ENCODE measurements around the gene MAN1C1.
A peak's percentile ranks its signal among the peaks of the same experiment; 100 is the strongest.
"Not testable (repeated sequence)": the region's sequence is repeated elsewhere in the genome, so short reads cannot be mapped to it uniquely, and the experiment has no call there.

The MAN1C1 gene

GRCh38 chr1:25575191-25575590 lies 41.4 kb upstream of the MAN1C1 start:
- Mint-ChIP-seq H3K27ac (no peak overlapping the region), H3K4me3 (no peak overlapping the region), H3K9me3 (no peaks in the 10 kb centered on the region), H3K4me1 (ENCODE audit: low read depth in 2 of 2) (peaks cover 0 to 14% of the 10 kb centered on the region in 2 donors), H3K27me3 (no peaks in the 10 kb centered on the region), H3K36me3 (ENCODE audit: insufficient read depth) (no peaks in the 10 kb centered on the region)
- no peak for ATAC-seq (replicated peaks)
- DNase-seq: no peak

- H3K27me3 Mint-ChIP-seq: peaks cover 0 to 9% of the 10 kb centered on the region in 2 donors
- no peak overlapping the region for H3K27ac Mint-ChIP-seq
Observed at GRCh38 chr1:25576459-25577133, 40.0 kb upstream of the MAN1C1 start.

GRCh38 chr1:25577134-25577920 lies 39.3 kb upstream of the MAN1C1 start:
- Mint-ChIP-seq H3K9me3 (no peaks in the 10 kb centered on the region), H3K4me3 (no peak overlapping the region), H3K27ac (peak overlapping the region in 1 of 2 donors; percentile 52), H3K36me3 (ENCODE audit: insufficient read depth) (no peaks in the 10 kb centered on the region), H3K4me1 (ENCODE audit: low read depth in 2 of 2) (peaks cover 0 to 13% of the 10 kb centered on the region in 2 donors), H3K27me3 (peaks cover 0 to 9% of the 10 kb centered on the region in 2 donors)
- ATAC-seq (replicated peaks) (no peak), DNase-seq (no peak)

More at GRCh38 chr1:25576459-25577133, 40.0 kb upstream of the MAN1C1 start:
- ATAC-seq (replicated peaks) (no peak), DNase-seq (no peak)
- H3K36me3 Mint-ChIP-seq (ENCODE audit: insufficient read depth): no peaks in the 10 kb centered on the region
- no peak overlapping the region for H3K4me3 Mint-ChIP-seq
- peaks cover 0 to 17% of the 10 kb centered on the region in 2 donors for H3K4me1 Mint-ChIP-seq (ENCODE audit: low read depth in 2 of 2)
- no peaks in the 10 kb centered on the region for H3K9me3 Mint-ChIP-seq

- no peaks in the 10 kb centered on the region for H3K36me3 Mint-ChIP-seq (ENCODE audit: insufficient read depth)
- peaks cover 4 to 9% of the 10 kb centered on the region in 2 donors for H3K4me1 Mint-ChIP-seq (ENCODE audit: low read depth in 2 of 2)
- no peak overlapping the region for H3K27ac Mint-ChIP-seq
- no peaks in the 10 kb centered on the region for H3K9me3 Mint-ChIP-seq
- no peak for DNase-seq
- H3K27me3 Mint-ChIP-seq: peaks cover 9 to 21% of the 10 kb centered on the region in 2 donors
- ATAC-seq (replicated peaks): no peak
- H3K4me3 Mint-ChIP-seq: no peak overlapping the region
Observed at GRCh38 chr1:25579292-25580252, 37.0 kb upstream of the MAN1C1 start.

- H3K36me3 Mint-ChIP-seq (ENCODE audit: insufficient read depth): no peaks in the 10 kb centered on the region
Observed at GRCh38 chr1:25580927-25581326, 35.7 kb upstream of the MAN1C1 start.

GRCh38 chr1:25581764-25582163 lies 34.8 kb upstream of the MAN1C1 start:
- peaks cover 6 to 13% of the 10 kb centered on the region in 2 donors for H3K4me1 Mint-ChIP-seq (ENCODE audit: low read depth in 2 of 2)
- no peaks in the 10 kb centered on the region for H3K9me3 Mint-ChIP-seq
- ATAC-seq (replicated peaks): no peak
- no peaks in the 10 kb centered on the region for H3K36me3 Mint-ChIP-seq (ENCODE audit: insufficient read depth)
- no peak for DNase-seq
- H3K4me3 Mint-ChIP-seq: no peak overlapping the region
- peaks cover 15 to 21% of the 10 kb centered on the region in 2 donors for H3K27me3 Mint-ChIP-seq
- no peak overlapping the region for H3K27ac Mint-ChIP-seq

More at GRCh38 chr1:25580927-25581326, 35.7 kb upstream of the MAN1C1 start:
- H3K27me3 Mint-ChIP-seq: peaks cover 15 to 21% of the 10 kb centered on the region in 2 donors
- peaks cover 4 to 11% of the 10 kb centered on the region in 2 donors for H3K4me1 Mint-ChIP-seq (ENCODE audit: low read depth in 2 of 2)
- no peak overlapping the region for H3K27ac Mint-ChIP-seq
- no peaks in the 10 kb centered on the region for H3K9me3 Mint-ChIP-seq
- DNase-seq (no peak), ATAC-seq (replicated peaks) (no peak)
- no peak overlapping the region for H3K4me3 Mint-ChIP-seq

- Mint-ChIP-seq H3K4me1 (ENCODE audit: low read depth in 2 of 2) (peaks cover 14 to 20% of the 10 kb centered on the region in 2 donors), H3K36me3 (ENCODE audit: insufficient read depth) (no peaks in the 10 kb centered on the region), H3K9me3 (no peaks in the 10 kb centered on the region), H3K4me3 (no peak overlapping the region), H3K27me3 (peaks cover 15 to 21% of the 10 kb centered on the region in 2 donors), H3K27ac (no peak overlapping the region)
- no peak for ATAC-seq (replicated peaks)
- no peak for DNase-seq
Observed at GRCh38 chr1:25583519-25584370, 32.8 kb upstream of the MAN1C1 start.

GRCh38 chr1:25586181-25586588 lies 30.4 kb upstream of the MAN1C1 start:
- DNase-seq (no peak), ATAC-seq (replicated peaks) (no peak)
- H3K4me3 Mint-ChIP-seq: peak overlapping the region in 1 of 2 donors; percentile 25
- no peaks in the 10 kb centered on the region for H3K36me3 Mint-ChIP-seq (ENCODE audit: insufficient read depth)
- H3K9me3 Mint-ChIP-seq: no peaks in the 10 kb centered on the region
- no peak overlapping the region for H3K27ac Mint-ChIP-seq
- H3K4me1 Mint-ChIP-seq (ENCODE audit: low read depth in 2 of 2): peaks cover 13 to 31% of the 10 kb centered on the region in 2 donors
- H3K27me3 Mint-ChIP-seq: peaks cover 15% of the 10 kb centered on the region in 2 donors

- Mint-ChIP-seq H3K4me3 (peak overlapping the region in 1 of 2 donors; percentile 3), H3K36me3 (ENCODE audit: insufficient read depth) (no peaks in the 10 kb centered on the region), H3K4me1 (ENCODE audit: low read depth in 2 of 2) (peaks cover 13 to 31% of the 10 kb centered on the region in 2 donors), H3K27me3 (peaks cover 12 to 15% of the 10 kb centered on the region in 2 donors), H3K27ac (peak overlapping the region in 1 of 2 donors; percentile 82), H3K9me3 (no peaks in the 10 kb centered on the region)
- ATAC-seq (replicated peaks) (peak; percentile 72), DNase-seq (no peak)
Observed at GRCh38 chr1:25587290-25587689, 29.3 kb upstream of the MAN1C1 start.

GRCh38 chr1:25588224-25588623 lies 28.4 kb upstream of the MAN1C1 start:
- not testable (repeated sequence) for H3K36me3 Mint-ChIP-seq (ENCODE audit: insufficient read depth); H3K9me3 Mint-ChIP-seq; H3K4me3 Mint-ChIP-seq; ATAC-seq (replicated peaks); DNase-seq; H3K27ac Mint-ChIP-seq
- Mint-ChIP-seq H3K4me1 (ENCODE audit: low read depth in 2 of 2) (peaks cover 13 to 31% of the 10 kb centered on the region in 2 donors), H3K27me3 (peaks cover 12 to 14% of the 10 kb centered on the region in 2 donors)

- not testable (repeated sequence) for H3K36me3 Mint-ChIP-seq (ENCODE audit: insufficient read depth); H3K4me3 Mint-ChIP-seq; H3K9me3 Mint-ChIP-seq; ATAC-seq (replicated peaks); DNase-seq; H3K27me3 Mint-ChIP-seq
- Mint-ChIP-seq H3K4me1 (ENCODE audit: low read depth in 2 of 2) (peaks cover 13 to 26% of the 10 kb centered on the region in 2 donors), H3K27ac (peak overlapping the region in 1 of 2 donors; percentile 12)
Observed at GRCh38 chr1:25588786-25589185, 27.8 kb upstream of the MAN1C1 start.

- H3K36me3 Mint-ChIP-seq (ENCODE audit: insufficient read depth): no peaks in the 10 kb centered on the region
- no peaks in the 10 kb centered on the region for H3K9me3 Mint-ChIP-seq
- H3K4me3 Mint-ChIP-seq: no peak overlapping the region
- no peak overlapping the region for H3K27ac Mint-ChIP-seq
- peaks cover 13 to 22% of the 10 kb centered on the region in 2 donors for H3K4me1 Mint-ChIP-seq (ENCODE audit: low read depth in 2 of 2)
- ATAC-seq (replicated peaks) (no peak), DNase-seq (no peak)
- H3K27me3 Mint-ChIP-seq: no peaks in the 10 kb centered on the region
Observed at GRCh38 chr1:25590096-25590824, 26.3 kb upstream of the MAN1C1 start.

Data from effector memory CD8-positive, alpha-beta T cell (primary cell).